ENCODE results near the gene SOX18. TPM values are rescaled to one million over a fixed set of nuclear protein-coding genes. Genes with fewer than 3 reads are reported as not detected.

The SOX18 gene
- polyA plus RNA-seq, 1 experiment, result not detected

DNA sequence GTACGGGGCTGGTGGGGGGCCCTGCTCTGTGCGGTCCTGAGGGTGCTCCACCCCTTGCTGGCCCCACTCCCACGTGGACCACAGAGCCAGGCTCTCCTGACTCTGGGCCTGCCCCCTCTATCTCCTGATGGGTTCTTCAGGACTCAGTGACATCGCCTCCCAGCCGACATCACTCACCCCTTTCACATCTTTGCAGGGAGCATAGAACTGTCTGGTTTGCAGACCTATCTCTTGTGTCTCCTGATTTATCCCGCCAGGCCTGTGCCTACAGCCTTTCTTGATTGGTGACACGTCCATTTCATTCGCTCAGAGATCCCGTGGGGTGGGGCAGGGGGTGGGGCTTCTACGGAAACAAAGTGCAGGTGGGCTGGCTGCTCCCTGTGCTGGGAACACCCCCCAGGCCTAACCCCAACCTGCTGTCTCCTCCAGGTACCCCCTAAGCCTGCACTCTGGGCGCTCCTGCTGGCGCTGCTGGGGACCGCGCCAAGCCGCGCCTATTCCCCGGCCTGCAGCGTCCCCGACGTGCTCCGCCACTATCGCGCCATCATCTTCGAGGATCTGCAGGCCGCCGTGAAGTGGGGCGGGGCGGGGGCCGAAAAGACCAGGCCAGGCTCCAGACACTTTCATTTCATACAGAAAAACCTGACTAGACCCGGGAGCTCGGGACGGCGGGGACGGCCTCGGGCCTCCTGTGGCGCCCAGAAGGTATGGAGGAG lies 11.8 kb downstream of the SOX18 start:
- CTCF ChIA-PET, result interaction anchor here (0.7 to 5.0 kb wide), 12 partner anchors 10 to 297 kb away, joined by 3 to 76 read pairs (median 6); partner anchors contain the start of genes PRPF6, RGS19 and SAMD10
- TF ChIP-seq, protein P1, sequence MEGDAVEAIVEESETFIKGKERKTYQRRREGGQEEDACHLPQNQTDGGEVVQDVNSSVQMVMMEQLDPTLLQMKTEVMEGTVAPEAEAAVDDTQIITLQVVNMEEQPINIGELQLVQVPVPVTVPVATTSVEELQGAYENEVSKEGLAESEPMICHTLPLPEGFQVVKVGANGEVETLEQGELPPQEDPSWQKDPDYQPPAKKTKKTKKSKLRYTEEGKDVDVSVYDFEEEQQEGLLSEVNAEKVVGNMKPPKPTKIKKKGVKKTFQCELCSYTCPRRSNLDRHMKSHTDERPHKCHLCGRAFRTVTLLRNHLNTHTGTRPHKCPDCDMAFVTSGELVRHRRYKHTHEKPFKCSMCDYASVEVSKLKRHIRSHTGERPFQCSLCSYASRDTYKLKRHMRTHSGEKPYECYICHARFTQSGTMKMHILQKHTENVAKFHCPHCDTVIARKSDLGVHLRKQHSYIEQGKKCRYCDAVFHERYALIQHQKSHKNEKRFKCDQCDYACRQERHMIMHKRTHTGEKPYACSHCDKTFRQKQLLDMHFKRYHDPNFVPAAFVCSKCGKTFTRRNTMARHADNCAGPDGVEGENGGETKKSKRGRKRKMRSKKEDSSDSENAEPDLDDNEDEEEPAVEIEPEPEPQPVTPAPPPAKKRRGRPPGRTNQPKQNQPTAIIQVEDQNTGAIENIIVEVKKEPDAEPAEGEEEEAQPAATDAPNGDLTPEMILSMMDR (IDR thresholded peaks at IDR 0.05; ENCODE audit: insufficient read depth, low read depth, low read length), result no peak
- POLR2A ChIA-PET, result no interaction called here
- no peak for DNase-seq (ENCODE audit: low read depth)
- Histone ChIP-seq H3K4me3 (ENCODE audit: low read depth, low read length) (no peak overlapping the region), H3K36me3 (ENCODE audit: control insufficient read depth, insufficient read depth, low read length) (peaks cover 1% of the 10 kb centered on the region), H3K27me3 (ENCODE audit: control insufficient read depth, insufficient read depth, low read length) (peaks cover 21% of the 10 kb centered on the region)

DNA sequence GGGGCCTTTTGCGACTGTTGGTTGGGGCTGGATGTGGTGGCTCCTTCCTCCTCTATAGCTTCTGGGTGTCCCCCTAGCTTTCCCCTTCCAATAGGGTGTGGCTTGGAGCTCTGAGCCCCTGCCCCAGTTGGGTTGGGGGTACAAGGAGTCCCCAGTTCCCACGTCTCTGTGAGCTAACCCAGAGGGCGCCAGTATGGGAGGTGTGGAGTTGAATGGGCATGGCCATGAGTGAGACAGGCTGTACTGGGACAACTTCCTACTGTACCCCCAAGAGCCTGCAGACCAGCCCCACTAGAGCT lies 12.3 kb downstream of the SOX18 start:
- TF ChIP-seq, protein P1 (IDR thresholded peaks at IDR 0.05; ENCODE audit: insufficient read depth, low read depth, low read length), result no peak
- Histone ChIP-seq H3K36me3 (ENCODE audit: control insufficient read depth, insufficient read depth, low read length) (peaks cover 3% of the 10 kb centered on the region), H3K27me3 (ENCODE audit: control insufficient read depth, insufficient read depth, low read length) (peaks cover 19% of the 10 kb centered on the region), H3K4me3 (ENCODE audit: low read depth, low read length) (no peak overlapping the region)
- ChIA-PET POLR2A (no interaction called here), CTCF (interaction anchor here (0.7 to 4.7 kb wide), 4 partner anchors 10 to 296 kb away, joined by 4 to 35 read pairs (median 8); no protein-coding TSS in a partner anchor)
- no peak for DNase-seq (ENCODE audit: low read depth)

DNA sequence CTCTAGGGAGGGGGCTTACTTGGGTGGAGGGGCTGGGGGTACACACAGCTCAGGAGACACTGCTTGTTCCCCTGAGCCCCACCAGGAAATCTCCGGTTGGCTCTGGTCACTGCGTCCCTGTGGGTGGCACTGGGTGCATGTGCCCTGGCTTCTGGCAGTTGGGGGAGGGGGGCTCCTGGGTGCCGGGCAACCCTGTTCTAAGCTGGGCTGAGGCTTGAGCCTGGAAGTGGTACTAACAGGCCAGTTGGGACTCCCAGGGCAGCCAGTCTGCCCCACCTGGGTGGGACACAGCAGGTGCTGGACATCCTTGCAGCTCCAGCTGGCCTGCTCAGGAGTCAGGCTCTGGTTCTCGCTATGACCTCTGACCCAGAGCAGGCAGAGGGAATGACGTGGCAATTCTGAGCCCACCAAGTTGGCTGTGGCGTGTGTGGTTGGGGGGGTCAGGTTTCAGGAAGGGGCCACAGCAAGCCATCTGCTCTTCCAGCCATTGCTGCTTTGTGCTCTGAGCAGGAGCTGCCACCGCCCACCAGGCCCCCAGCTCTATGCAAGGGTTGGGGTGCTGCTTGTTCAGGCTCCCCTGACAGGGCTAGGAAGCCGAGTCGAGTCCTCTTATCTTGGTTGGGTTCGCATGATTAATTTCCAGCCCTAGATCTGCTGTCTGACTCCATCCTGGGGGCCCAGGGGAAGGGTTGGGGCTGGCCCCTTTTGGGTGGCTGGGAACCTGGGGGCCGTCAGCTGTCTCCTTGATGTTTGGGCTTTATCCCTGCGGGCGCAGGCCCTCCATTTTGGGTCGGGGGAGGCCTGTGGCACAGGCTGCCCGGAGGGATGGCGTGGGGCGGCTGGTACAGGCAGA lies 12.9 kb downstream of the SOX18 start:
- POLR2A ChIA-PET, result no interaction called here
- CTCF ChIA-PET, result interaction anchor here (0.7 to 4.7 kb wide), 4 partner anchors 21 to 295 kb away, joined by 4 to 35 read pairs (median 5); no protein-coding TSS in a partner anchor
- TF ChIP-seq, protein P1 (IDR thresholded peaks at IDR 0.05; ENCODE audit: insufficient read depth, low read depth, low read length), result no peak
- Histone ChIP-seq H3K27me3 (ENCODE audit: control insufficient read depth, insufficient read depth, low read length) (peaks cover 15% of the 10 kb centered on the region), H3K36me3 (ENCODE audit: control insufficient read depth, insufficient read depth, low read length) (peaks cover 9% of the 10 kb centered on the region), H3K4me3 (ENCODE audit: low read depth, low read length) (no peak overlapping the region)
- DNase-seq (ENCODE audit: low read depth), result no peak

DNA sequence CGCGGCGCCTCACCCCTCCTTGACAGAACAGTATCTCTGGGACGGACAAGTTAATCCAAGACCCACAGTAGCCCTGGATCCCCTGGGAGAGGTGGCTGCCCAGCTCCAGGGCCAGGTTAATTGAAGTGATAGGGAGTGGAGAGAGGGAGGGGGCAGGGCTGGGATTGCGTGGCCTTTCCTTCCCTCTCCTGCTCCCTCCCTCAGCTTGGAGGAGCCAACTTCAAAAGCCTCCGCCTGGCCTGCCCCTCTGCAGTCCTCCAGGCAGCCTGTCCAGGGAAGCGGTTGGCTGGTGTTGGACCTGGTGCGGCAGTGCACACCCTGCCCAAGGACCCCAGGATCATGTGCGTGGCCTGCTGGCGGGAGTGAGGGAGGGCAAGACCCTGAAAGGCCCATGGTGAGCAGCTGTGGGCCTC lies 13.5 kb downstream of the SOX18 start, which contains the start of gene C20orf204:
Gene C20orf204, plus strand, starts transcription at position 250 of the 413 bp plus-strand sequence. Its CDS starts 142 bp downstream, at position 392.
- POLR2A ChIA-PET, result no interaction called here

More for the DNA sequence above, 13.5 kb downstream of the SOX18 start, which contains the start of gene C20orf204:
- H3K4me3 ChIP-seq (ENCODE audit: low read depth, low read length), result no peak within 1 kb of the TSS
- H3K27me3 ChIP-seq (ENCODE audit: control insufficient read depth, insufficient read depth, low read length), result peaks cover 10% of the 10 kb centered on the region
- DNase-seq (ENCODE audit: low read depth), result no peak
- peaks cover 9% of the 10 kb centered on the region for H3K36me3 ChIP-seq (ENCODE audit: control insufficient read depth, insufficient read depth, low read length)
- CTCF ChIA-PET, result interaction anchor here (2.9 to 4.7 kb wide), 2 partner anchors 22 to 85 kb away, joined by 6 to 35 read pairs; no protein-coding TSS in a partner anchor
- TF ChIP-seq, protein P1 (IDR thresholded peaks at IDR 0.05; ENCODE audit: insufficient read depth, low read depth, low read length), result no peak
